ENCODE results near the gene CYP11A1.
"Not testable (repeated sequence)": the region's sequence is repeated elsewhere in the genome, so short reads cannot be mapped to it uniquely, and the experiment has no call there.

Gene CYP11A1

GRCh38 chr15:74396445-74397238, 29.2 kb upstream of the CYP11A1 start:
- Mint-ChIP-seq H3K4me1 (peaks cover 64% of the 10 kb centered on the region), H3K36me3 (no peaks in the 10 kb centered on the region), H3K4me3 (no peak overlapping the region), H3K27ac (peak overlapping the region; percentile 49), H3K9me3 (no peaks in the 10 kb centered on the region), H3K27me3 (no peaks in the 10 kb centered on the region)
- CTCF ChIA-PET: interaction anchor here (1.0 to 1.9 kb wide), 2 partner anchors 14 to 42 kb away, joined by 6 to 8 read pairs; no protein-coding TSS in a partner anchor
- no peak for DNase-seq

DNA sequence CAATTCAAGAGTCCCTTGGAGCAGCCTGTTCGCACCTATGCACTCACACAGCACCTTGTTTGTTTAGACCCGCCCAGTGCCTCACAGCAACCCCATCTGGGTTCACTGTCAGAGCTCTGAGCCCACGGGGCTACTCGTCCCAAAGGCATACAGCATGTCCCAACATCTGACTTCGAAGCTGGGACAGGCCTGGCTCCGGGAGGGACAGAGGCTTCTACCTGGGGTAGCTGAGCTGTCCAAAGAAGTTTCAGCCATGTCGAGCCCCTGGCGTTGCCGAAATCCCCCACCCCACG, 28.6 kb upstream of the CYP11A1 start:
- no peak for DNase-seq
- CTCF ChIA-PET: interaction anchor here (1.0 to 1.9 kb wide), 2 partner anchors 14 to 43 kb away, joined by 6 to 8 read pairs; no protein-coding TSS in a partner anchor
- Mint-ChIP-seq H3K27ac (no peak overlapping the region), H3K4me1 (peaks cover 63% of the 10 kb centered on the region), H3K9me3 (no peaks in the 10 kb centered on the region), H3K27me3 (no peaks in the 10 kb centered on the region), H3K4me3 (no peak overlapping the region), H3K36me3 (no peaks in the 10 kb centered on the region)

DNA sequence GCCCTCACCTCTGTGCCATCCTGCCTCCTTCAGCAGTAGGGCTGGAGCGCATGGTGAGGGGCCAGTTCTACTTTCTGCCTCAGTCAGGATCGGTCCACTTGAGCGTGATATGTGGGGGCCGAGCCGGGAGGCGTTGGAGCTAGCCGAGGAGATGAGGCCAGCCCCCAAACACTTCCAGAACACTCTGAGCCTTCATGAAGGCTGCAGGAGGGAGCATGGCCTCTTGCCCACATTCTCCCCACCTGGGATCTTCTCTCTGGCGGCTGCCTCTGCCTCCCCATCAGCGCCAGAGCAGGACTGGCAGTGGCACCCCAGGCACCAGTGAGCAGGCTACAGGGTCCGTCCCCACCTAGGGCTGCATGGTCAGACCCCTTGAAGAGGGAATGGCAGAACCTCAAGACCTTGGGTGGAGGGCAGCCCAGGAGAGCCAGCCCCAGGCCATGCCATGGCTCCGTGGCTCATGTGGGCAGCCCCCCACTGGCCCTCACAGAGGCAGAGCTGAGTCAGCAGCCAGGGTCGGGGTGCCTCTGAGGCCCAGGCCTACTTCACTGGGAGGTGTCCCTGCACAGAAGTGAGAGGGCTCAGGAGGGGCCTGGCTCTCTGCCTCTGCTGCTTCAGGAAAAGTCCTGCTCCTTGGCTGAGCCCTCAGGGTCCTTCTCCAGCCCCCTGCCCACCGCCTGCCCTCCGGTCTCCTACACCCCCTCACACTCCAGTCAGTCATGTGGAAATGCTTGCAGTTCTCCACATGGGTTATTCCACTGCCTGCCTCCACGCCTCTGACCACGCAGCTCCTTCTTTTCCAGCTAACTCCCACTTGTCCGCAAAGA, 28.1 kb upstream of the CYP11A1 start:
- Mint-ChIP-seq H3K9me3 (no peaks in the 10 kb centered on the region), H3K4me3 (no peak overlapping the region), H3K27ac (no peak overlapping the region), H3K36me3 (no peaks in the 10 kb centered on the region), H3K27me3 (no peaks in the 10 kb centered on the region), H3K4me1 (peaks cover 63% of the 10 kb centered on the region)
- DNase-seq: no peak
- CTCF ChIA-PET: interaction anchor here (1.9 kb wide), 1 partner anchor 13 kb away, joined by 8 read pairs; no protein-coding TSS in a partner anchor

DNA sequence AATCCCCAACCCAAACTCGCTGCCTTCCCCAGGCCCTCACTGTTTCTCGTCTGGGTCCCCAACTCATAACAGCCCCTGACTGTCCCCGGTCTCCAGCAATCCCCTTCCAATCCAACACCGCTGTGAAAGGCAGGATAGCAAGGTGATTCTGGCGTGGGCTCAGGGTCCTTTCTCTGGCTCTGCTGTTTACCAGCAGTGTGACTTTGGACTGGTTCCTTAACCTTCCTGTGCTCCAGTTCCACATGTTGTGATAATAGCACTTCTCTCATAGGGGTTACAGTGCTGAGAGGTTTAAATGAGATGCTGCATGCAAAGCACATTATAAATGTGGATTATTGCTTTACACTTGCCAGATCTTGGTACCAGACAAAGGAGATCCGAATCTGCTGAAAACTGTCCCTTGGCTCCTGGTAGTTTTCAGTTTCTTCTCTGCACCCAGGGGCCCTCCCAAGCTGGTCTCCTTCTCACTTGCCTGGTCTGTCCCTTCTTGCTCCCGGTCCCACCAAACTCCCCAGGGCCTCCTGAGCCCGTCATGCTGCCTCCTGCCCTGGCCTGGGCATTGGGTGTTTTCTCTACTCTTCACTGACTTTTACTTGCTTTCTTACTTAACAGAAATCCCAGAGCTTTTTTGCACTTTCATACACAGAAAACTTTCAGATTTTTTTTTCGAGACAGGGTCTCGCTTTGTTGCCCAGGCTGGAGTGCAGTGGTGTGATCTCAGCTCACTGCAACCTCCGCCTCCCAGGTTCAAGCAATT, 26.8 kb upstream of the CYP11A1 start:
- Mint-ChIP-seq H3K27me3 (no peaks in the 10 kb centered on the region), H3K27ac (no peak overlapping the region), H3K4me3 (no peak overlapping the region), H3K36me3 (no peaks in the 10 kb centered on the region), H3K9me3 (no peaks in the 10 kb centered on the region), H3K4me1 (peaks cover 57% of the 10 kb centered on the region)
- DNase-seq: no peak
- CTCF ChIA-PET: interaction anchor here (2.4 kb wide), 1 partner anchor 12 kb away, joined by 10 read pairs; no protein-coding TSS in a partner anchor

- Mint-ChIP-seq H3K27me3 (no peaks in the 10 kb centered on the region), H3K36me3 (no peaks in the 10 kb centered on the region), H3K4me3 (no peak overlapping the region), H3K9me3 (no peaks in the 10 kb centered on the region), H3K27ac (no peak overlapping the region), H3K4me1 (peaks cover 49% of the 10 kb centered on the region)
- no peak for DNase-seq
- CTCF ChIA-PET: interaction anchor here (1.1 to 2.4 kb wide), 3 partner anchors 9 to 11 kb away, joined by 3 to 10 read pairs (median 5); no protein-coding TSS in a partner anchor
These were observed 26.0 kb upstream of the CYP11A1 start for GRCh38 chr15:74393423-74393822.

GRCh38 chr15:74392902-74393301, 25.5 kb upstream of the CYP11A1 start:
- H3K36me3 Mint-ChIP-seq: no peaks in the 10 kb centered on the region
- peaks cover 44% of the 10 kb centered on the region for H3K4me1 Mint-ChIP-seq
- H3K27me3 Mint-ChIP-seq: no peaks in the 10 kb centered on the region
- H3K4me3 Mint-ChIP-seq: no peak overlapping the region
- no peaks in the 10 kb centered on the region for H3K9me3 Mint-ChIP-seq
- no peak for DNase-seq
- CTCF ChIA-PET: interaction anchor here (1.1 to 2.4 kb wide), 3 partner anchors 9 to 10 kb away, joined by 3 to 10 read pairs (median 5); no protein-coding TSS in a partner anchor
- H3K27ac Mint-ChIP-seq: no peak overlapping the region

DNA sequence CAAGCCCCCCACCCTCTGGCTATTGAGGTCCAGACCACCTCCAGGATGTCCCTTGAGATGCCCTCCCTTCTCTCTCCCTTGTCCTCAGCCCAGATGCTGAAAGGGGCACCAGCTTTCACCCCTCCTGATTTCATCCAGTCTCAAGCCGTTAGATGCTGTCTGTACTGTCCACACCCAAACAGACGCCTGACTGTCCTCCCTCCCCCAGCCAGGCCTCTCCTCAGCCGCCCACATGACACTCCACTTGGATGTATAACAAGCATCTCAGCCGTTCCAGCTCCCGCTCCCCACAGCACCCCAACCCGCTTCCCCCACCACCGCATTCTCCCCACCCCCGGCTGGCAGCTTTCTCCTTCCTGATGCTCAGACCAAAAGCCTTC, 25.0 kb upstream of the CYP11A1 start:
- Mint-ChIP-seq H3K27ac (no peak overlapping the region), H3K27me3 (no peaks in the 10 kb centered on the region), H3K4me3 (no peak overlapping the region), H3K9me3 (no peaks in the 10 kb centered on the region), H3K36me3 (no peaks in the 10 kb centered on the region), H3K4me1 (peaks cover 39% of the 10 kb centered on the region)
- CTCF ChIA-PET: interaction anchor here (1.4 to 2.4 kb wide), 2 partner anchors 8 to 10 kb away, joined by 5 to 10 read pairs; no protein-coding TSS in a partner anchor
- DNase-seq: no peak

GRCh38 chr15:74391582-74392450, 24.4 kb upstream of the CYP11A1 start:
- Mint-ChIP-seq H3K4me3 (no peak overlapping the region), H3K9me3 (no peaks in the 10 kb centered on the region), H3K36me3 (no peaks in the 10 kb centered on the region), H3K27me3 (no peaks in the 10 kb centered on the region), H3K27ac (no peak overlapping the region), H3K4me1 (peaks cover 35% of the 10 kb centered on the region)
- CTCF ChIA-PET: no interaction called here
- no peak for DNase-seq

DNA sequence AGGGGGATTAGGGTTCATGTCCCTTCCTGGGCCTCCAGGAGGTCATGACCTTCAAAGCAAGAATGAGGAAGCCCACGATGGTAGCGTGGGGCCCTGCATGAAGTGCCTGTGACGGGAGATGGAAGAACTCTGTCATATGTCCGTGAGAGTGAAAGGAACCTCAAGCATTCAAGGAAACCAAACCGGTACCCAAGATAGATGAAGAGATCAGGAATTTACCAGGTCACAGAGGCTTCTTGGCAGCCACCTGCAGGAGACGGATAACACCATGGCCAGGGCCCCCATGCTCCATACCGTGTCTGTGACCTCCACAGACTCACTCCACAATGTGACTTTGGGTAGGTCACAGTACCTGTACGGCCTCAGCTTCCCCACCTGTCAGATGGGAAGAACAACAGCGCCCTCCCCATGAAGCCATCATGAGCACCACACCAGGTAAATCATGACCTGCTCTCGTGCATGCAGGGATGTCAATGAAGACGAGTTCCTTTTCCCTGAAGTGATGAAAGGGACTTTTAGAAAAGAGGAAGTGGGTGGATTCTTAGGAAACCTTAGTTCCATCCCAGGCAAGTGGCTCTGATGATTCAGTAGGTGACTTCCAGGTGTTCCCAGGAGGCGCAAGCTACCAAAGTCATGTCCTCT, 23.3 kb upstream of the CYP11A1 start:
- no peak overlapping the region for H3K27ac Mint-ChIP-seq
- no peak overlapping the region for H3K4me3 Mint-ChIP-seq
- H3K4me1 Mint-ChIP-seq: peaks cover 32% of the 10 kb centered on the region
- H3K9me3 Mint-ChIP-seq: no peaks in the 10 kb centered on the region
- no peaks in the 10 kb centered on the region for H3K27me3 Mint-ChIP-seq
- CTCF ChIA-PET: interaction anchor here (0.6 to 1.5 kb wide), 2 partner anchors 9 to 242 kb away, joined by 3 to 4 read pairs; no protein-coding TSS in a partner anchor
- no peaks in the 10 kb centered on the region for H3K36me3 Mint-ChIP-seq
- no peak for DNase-seq

DNA sequence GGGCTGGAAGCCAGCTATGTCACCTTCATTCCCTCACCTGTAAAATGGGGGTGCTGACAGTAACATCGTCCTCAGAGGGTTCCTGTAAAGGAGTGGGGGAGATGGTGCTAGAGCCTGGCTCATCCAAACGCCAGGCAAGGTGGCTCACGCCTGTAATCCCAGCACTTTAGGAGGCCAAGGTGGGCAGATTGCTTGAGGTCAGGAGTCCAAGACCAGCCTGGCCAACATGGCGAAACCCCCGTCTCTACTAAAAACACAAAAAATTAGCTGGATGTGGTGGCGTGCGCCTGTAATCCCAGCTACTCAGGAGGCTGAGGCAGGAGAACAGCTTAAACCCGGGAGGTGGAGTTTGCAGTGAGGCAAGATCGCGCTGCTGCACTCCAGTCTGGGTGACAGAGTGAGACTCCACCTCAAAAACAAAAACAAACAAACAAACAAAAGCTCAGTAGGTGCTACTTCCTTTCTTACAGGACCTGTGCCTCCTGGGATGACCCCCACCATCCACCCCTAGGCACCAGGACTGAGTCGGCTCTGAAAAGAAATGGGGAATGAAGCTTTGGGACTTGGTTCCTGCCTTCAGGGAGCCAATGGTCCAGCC, 22.7 kb upstream of the CYP11A1 start:
- not testable (repeated sequence) for H3K27me3 Mint-ChIP-seq, H3K9me3 Mint-ChIP-seq, H3K4me3 Mint-ChIP-seq, H3K36me3 Mint-ChIP-seq, DNase-seq, H3K27ac Mint-ChIP-seq
- CTCF ChIA-PET: interaction anchor here (0.6 to 1.9 kb wide), 3 partner anchors 10 to 242 kb away, joined by 3 to 4 read pairs (median 4); no protein-coding TSS in a partner anchor
- H3K4me1 Mint-ChIP-seq: peaks cover 38% of the 10 kb centered on the region

GRCh38 chr15:74389241-74390048, 22.0 kb upstream of the CYP11A1 start:
- Mint-ChIP-seq H3K27ac (no peak overlapping the region), H3K4me3 (no peak overlapping the region), H3K9me3 (no peaks in the 10 kb centered on the region), H3K36me3 (no peaks in the 10 kb centered on the region), H3K4me1 (peaks cover 45% of the 10 kb centered on the region), H3K27me3 (no peaks in the 10 kb centered on the region)
- CTCF ChIA-PET: interaction anchor here (1.2 to 1.9 kb wide), 3 partner anchors 15 to 243 kb away, joined by 3 to 4 read pairs (median 3); no protein-coding TSS in a partner anchor
- DNase-seq: no peak

Measured in activated naive CD4-positive, alpha-beta T cell treated with anti-CD3 and anti-CD28 coated beads, Interleukin-2, amount 10 ng/mL, durations not matched to agents 7 days and 5 days (primary cell).